Ecto neural progenitor cell (in vitro differentiated cells): Measurements from ENCODE around the gene BBS9.

ENCODE experiments used
- DNase-seq: peaks from one replicate; pipeline ENCODE4 v3.0.0-alpha.2; 2018; ENCODE audit warnings: low spot score

Gene BBS9

DNA sequence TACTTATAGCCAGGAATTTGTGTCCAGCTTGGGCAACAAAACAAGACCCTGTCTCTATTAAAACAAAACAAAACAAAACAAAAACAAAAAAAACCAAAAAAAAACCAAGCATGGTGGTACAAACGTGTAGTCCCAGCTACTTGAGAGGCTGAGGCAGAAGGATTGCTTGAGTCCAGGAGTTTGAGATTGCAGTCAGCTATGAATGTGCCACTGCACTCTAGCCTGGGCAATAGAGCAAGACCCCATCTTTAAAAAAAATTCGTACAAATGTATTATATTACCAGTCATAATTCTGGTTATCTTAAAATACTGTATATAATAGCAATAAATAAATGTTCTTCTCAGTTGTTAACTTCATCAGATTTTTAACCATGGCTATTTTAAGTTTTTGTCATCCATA lies 2.3 kb upstream of the BBS9 start:
- DNase-seq = no peak

DNA sequence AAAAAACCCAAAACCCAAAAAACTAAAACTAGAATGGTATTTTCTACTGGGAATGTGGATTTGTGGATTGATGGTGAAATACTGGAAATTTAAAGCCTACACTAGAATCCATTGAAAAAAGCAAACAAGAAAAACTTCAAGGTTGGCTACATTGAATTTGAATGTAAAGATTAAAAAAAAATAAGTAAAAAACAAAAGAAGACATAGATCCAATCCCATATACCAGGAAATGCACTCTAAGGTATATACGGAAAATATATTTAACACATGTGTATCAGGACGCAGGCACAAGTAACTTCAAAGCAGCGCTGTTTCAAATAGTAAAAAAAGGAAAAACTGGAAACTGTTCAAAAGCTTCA lies 754 bp upstream of the BBS9 start:
- no peak for DNase-seq

DNA sequence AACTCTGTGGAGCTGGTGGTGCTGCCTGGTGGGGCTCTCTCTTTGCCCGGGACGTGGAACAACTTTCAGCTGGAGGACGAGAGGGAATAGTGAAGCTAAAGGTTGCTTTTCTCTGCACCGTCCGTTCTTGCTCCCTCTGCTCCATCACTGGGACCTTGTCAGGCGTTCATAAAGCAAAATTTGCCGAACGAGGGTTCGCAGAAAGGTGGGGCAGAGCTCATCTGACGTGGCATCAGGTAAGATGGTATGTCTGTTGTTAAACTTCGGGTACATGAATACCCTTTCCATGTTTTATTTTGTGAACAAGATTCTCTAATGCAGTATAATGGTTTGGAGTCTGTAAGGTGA lies 416 bp downstream of the BBS9 start:
- no peak for DNase-seq

DNA sequence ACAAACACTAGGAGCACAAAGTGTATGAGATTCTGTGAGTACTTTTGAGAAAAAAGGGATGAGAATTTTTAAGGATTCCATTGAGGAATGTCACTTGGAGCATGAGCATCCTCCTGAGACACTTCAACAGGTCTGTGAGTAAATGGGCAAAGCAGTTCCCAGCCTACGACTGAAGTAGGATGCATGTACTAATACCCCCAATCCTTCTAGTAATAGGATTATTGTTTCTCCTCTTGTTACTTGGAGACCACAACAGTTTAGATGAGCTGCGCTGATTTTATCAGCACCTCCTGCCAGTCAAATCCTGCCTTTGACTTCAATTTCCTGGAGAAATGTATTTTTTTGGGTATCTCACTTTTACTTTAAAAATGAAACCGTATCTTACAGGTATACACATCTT lies 820 bp downstream of the BBS9 start:
- DNase-seq = no peak

DNA sequence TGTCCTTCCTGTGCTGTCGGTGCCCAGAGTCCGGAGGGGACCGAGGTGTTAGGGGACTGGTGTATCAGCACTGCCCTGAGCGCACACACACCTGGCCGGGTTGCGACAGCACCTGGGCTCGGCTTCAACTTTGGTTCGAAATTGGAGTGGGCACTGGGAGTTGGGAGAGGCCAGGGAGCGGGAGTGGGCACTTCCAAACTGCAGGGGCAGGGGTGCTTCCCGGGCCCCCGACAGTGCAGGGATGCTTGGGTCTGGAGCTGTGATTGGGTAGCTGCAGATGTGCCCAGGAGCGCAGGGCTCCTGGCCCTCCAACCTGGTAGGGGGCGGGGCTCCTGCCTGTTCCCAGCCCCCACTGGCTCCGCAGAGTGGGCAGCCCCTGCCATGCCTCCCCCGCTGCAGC lies 7.7 kb downstream of the BBS9 start:
- no peak for DNase-seq

DNA sequence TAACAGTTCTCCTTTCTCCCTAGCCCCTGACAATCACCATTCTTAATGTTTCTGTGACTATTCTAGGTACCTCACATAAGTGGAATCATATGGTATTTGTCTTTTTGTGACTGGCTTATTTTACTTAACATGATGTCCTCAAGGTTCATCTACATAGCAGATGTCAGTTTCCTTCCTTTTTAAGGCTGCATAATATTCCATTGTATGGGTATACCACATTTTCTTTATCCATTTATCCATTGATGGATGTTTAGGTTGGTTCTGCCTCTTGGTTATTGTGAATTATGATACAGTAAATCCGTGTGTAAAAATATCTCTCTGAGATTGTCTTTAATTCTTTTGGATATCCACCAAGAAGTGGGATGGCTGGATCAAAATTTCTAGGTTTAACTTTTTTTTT lies 13.2 kb downstream of the BBS9 start:
- DNase-seq = no peak

DNA sequence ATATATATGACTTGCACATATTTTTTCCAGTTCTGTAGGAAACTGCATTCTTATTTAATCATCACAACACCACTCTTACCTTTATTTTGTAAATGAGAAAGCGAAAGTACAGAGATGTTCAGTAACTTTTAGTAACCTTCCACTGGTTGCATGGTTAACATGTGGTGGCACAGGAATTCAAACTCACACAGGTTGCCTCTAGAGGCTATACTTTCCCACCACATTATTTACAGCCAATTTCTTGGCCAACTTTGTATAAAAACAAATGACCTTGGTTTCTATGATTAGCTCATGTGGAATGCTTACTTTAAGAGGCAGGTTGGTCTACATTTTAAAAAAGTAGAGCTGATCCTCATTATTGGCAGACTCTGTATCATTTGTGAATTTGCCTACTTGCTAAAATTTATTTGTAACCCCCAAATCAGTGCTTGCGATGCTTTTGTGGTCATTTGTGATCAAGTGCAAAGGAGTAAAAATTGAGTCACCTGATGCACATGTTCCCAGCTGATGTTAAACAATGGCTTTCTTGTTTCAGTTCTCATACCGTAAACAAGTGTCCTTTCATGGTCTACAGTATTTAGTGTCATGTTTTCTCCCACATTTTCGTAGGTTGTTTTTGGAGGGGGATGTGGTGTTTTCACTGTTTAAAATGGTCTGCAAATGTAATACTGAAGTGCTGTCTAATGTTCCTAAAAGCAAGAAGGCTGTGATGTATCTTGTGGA lies 14.8 kb downstream of the BBS9 start:
- DNase-seq = no peak

DNA sequence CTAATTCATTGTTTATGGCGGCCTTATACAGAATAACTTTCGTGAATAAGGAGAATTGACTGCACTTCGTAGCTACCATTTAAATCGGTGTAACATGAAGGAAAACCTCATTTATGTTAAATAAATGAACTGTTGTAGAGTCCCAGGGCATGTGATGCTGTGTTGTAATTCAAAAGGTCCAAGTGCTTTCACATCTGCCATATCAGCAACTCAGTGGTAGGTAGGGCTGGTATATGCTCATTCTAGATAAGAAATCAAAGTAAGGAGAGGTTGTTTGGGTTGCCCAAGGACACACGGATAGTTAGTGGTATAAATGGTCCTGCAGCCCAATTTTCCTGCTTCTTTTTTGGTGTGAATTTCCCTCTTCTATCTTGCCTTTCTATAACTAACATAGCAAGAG lies 15.8 kb downstream of the BBS9 start:
- DNase-seq = no peak

DNA sequence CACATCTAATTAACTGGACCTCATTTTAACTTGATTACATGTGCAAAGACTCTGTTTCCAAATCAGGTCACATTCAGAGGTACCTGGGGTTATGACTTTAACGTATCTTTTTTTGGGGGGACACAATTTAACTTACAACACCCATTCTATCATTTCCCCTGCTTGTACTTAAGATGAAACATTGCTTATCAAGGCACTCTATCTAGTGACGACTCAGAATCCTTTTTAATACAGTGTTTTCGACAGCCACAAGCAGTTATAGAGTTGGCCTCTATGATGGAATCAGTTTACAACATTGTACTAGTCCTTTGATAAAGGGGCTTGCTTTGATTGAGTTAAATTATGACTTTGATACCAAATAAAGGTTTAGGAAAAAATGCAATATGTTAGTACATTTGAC lies 22.7 kb downstream of the BBS9 start:
- DNase-seq = no peak

DNA sequence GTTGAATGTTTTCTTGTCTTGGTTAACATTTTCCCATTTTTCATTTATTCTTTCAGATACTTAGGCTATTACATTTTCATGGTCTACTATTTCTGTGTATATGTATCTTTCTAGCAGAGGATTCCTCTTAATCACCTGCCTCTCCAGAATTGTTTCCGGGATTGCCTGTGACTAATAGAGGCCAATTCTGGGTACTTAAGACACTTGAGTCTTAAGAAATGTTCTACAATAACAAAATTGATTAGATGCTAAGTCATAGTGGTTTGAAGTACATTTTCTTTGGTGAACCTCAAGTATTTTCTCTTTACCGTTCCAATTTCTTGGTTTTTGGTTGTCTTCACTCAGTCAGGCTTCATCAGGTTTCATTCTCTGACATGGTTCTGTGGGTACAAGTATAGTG lies 26.4 kb downstream of the BBS9 start:
- no peak for DNase-seq

DNA sequence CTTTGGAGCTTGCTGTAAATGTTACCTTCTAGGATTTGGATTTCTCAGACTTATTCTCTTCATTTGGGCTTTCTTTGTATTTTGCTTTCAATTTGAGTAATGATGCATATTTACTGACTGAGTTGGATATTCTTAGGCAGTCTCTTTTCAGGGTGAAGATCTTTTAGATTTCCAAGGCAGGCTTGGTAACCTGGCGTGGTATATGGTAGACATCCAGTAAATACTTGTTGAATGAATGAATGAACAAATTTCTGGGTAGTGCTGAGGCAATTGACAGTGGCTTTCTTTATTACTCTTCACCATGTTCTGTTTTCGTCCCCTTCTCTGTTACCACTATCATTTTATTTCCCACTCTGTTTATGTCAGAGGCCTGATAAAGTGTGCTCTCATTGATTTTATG lies 27.1 kb downstream of the BBS9 start:
- no peak for DNase-seq

DNA sequence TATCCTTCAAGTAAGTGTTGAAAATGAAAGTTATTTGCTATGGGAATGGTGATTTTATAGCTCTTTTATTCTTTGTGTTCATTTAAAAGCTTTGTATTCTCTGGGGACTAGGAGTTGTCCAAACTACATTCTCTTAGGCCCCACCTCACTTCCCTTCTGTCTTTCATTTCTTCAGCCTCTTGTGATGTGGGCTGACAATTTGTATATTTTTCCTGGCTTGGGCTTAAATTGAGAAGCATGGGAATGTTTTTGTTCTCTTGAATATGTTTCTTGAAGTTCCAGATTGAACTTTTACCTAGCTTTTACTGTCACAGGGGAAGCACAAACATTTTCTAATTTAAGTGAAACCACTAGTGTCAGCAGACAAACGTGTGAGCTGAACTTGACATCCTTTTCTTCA lies 27.9 kb downstream of the BBS9 start:
- no peak for DNase-seq

DNA sequence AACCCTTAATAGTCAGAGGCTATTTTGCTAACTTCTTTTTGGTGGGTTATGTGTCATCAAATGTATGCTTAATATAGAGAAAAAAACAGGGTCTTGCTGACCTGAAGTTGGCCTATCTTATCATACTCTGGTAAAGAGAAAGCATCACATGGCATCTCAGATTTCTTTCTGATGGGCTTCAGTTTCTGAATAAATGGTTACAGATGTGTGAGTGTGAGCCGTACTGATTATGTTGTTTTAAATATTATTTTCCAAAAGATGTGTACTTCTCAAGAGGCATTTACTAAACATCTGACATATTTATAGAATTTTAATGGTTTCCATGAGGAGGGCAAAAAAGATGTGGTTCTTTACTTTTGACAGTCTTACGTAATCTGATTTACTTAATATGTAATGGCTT lies 28.4 kb downstream of the BBS9 start:
- no peak for DNase-seq

DNA sequence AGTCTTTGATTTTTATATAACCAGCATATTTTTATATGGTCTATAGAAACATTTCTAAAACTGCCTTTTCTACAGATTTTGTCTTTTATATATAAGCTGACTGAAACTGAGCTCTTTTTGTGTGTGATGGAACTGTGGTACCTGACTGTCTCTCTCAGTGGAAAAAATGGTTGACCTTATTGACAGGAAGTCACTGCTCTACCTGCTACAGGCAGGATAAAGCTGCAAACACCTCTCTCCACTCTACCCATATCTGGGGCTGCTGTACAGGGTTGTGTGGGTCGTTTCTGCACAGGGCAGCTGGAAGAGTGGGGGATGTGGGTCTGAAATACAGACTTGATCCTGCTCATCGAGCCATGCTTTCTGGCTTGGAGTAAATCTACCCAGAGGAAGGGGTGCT lies 48.5 kb downstream of the BBS9 start:
- no peak for DNase-seq

DNA sequence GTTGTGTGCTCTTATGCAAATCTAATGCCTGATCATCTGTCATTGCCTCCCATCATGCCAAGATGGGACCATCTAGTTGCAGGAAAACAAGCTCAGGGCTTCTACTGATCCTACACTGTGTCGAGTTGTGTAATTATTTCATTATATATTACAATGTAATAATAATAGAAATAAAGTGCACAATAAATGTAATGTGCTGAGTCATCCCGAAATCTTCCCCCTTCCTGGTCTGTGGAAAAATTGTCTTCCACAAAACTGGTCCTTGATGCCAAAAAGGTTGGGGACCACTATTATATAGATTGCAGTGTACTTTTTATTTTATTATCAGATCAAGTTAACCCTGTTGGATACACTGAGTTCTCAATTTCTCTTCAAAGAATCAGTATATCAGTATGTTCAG lies 50.2 kb downstream of the BBS9 start:
- no peak for DNase-seq

DNA sequence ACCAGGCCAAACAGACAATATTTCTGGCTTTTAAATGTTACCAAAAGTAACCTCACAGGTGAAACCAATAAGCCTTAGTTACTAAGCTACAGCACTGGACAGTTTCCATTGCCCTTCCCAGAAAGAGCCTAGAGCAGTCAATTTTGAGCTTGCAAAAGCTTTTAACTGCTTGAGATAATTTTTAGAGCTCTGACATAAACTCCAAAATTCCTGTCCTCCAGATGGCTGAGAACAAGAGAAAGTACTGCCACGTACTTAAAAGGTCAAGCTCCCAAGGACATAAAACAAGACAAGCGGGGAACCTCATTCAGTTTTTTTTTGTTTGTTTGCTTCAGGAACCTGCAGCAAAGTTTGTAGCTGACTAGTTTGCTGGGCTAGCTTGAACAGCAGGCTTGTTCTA lies 54.1 kb downstream of the BBS9 start:
- DNase-seq = no peak

DNA sequence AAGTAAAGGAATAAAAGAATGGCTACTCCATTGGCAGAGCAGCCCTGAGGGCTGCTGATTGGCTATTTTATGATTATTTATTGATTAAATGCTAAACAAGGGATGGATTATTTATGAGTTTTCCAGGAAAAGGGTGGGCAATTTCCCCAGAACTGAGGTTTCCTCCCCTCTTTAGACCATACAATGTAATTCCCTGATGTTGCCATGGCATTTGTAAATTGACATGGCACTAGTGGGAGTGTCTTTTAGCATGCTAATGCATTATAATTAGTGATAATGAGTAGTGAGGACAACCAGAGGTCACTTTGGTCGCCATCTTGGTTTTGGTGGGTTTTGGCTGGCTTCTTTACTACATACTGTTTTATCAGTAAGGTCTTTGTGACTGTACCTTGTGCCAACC lies 55.5 kb downstream of the BBS9 start:
- DNase-seq = no peak

DNA sequence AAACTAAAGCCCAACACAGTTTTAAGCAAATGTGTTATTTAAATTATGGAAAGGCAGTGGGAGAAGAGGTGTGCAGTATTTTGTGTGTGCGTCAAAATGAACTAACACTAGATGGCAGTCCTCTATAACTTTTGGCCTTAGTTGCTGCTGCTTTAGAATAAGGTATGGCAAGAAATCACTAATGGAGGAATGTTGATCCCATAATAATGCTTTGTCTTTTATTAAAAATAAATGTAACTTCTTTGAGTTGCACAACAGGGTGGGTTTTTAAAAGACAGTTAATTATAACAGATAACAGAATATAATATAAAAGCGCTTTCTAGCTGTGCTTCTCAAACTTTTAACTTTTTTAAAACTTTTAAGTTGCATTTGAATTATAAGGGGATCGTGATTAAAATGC lies 56.4 kb downstream of the BBS9 start:
- no peak for DNase-seq

DNA sequence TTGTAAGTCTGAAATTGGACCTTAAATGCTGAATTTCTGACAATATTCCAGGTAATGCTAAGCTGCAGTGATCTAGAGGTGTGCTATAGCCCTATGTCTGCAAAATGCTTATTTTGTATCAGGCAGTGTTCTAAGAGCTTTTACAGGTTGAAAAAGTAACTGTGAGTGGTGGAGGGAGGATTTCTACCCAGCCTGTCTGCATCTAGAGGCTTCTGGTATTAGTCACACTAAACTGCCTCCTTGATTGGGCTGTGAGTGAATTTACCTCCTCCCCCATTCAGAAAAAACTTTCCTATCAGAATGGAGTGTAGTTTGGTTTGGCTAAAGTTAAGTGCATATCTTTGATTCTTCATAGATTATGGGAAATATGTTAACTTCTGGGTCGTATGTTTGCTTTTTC lies 56.8 kb downstream of the BBS9 start:
- no peak for DNase-seq

DNA sequence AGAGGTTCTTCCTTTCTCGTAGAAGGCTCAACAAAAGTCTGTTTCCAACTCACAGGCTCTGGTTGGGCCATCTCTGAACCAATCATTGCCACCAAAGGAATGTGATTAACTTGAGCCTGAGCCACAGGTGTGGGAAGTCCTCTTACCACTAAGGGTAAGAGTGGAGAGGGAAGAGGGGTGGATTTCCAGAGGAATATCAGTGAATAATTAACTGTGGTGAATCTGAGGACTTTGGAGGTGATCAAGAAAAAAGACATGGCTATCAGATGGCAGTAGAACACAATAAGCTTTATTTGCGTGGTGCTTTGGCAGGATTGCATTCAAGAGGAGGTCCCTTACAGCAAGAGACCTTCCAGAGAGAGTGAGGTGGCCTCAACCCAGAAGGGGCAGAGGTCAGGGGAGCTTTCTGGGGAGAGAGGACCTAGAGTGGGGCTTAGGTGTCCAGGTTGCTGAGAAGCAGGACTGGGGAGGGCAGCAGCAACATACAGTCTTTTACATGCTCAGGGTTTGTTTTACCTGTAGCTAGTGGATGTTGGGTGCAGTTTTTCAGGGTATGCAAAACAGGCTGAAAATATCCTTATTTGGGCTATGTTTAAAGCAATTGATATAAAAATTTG lies 61.4 kb downstream of the BBS9 start:
- no peak for DNase-seq

DNA sequence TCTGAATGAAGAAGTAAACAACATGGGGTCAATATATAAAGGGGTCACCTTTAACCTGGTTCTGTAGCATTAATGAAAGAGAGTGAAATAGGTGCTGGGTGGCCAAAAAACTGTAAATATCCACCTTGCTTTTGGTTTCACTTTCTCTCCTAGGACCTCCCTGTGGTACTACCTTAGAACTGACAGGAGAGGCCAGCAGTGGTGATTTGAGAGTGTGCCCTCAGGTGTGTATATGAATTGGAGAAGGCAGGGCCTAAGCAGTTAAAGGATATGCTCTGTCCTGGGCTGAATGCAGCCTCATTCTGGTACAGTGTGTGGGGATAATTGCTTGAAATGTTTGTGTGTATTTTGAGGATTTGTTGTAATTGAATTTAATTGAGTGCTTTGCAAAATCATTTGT lies 62.0 kb downstream of the BBS9 start:
- no peak for DNase-seq

DNA sequence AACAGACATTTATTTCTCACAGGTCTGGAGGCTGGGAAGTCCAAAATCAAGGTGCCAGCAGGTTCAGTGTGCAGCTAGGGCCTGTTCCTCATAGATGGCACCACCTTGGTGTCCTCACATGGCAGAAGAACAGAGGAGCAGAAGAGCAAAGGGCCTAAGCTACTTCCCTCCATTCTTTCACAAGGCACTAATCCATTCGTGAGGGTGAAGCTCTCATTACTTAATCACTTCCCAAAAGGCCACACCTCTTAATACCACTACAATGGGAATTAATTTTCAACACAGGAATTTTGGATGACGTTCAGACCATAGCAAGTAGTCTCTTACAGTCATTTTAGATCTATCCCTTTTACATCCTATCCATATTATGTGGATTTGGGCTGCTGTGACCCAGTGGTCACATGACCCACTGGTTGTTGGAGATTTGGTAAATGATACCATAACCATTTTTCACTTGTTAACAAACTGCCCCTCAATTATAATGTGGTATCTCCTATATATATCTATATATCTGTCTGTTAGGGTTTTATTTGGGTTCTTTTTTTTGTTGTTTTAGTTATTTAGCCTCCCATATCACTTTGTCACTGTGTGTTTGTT lies 63.4 kb downstream of the BBS9 start:
- DNase-seq = no peak

DNA sequence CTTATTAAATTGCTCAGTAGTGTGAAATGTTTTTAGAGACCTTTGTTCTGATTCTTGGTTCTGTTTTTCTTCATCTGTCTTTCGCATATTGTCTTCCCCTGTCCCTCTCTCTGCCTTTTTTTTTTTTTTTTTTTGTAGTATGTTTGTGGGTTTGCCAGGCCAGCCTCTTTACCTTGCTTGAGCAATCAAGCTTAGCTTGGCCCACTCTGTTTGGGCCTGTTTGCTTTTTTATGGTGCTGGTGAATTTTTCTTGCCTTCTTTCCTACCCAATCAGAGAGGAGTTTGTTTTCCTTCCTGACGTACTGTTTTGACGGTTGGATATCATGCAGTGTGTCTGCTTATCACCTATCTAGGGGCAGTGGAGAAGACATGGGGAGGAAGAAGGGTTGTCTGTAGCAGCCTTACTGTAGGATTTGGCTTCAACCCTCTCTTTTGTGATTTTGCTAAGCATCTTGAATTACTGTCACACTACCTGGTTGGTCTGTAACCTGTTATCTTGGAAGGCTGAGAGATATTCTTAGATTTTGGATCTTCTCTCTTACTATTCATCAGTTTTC lies 64.0 kb downstream of the BBS9 start:
- no peak for DNase-seq

DNA sequence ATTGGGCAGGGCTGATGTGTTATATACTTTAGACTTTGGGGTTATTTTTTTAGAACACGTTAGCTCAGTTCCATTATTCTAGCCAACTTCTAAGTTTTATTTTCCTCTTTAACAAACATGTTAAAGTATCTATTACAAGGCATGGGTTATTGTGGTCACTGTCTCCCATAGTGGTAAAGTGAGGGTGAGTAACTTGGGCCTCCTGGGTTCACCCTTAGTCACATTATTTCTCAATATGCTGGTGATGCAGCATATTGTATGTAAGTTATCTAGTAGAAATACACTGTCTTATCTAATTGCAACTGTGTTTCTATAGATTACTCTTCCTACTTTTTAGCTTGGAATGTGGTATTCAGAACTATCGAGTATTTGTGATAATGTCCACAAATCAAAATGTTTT lies 65.9 kb downstream of the BBS9 start:
- no peak for DNase-seq
